Hepatocyte (in vitro differentiated cells): ENCODE measurements around the gene FCHSD2.

Source experiments
- CTCF ChIP-seq: fragments of 200-600 bp; sonication (generic); IDR thresholded peaks from 2 replicates; pipeline ENCODE4 v1.5.1; 2016; ENCODE audit warnings: antibody characterized with exemption, mild to moderate bottlenecking; ENCODE audit not compliant: poor library complexity
- EZH2phosphoT487 ChIP-seq: fragments of 200-600 bp; sonication (generic); IDR thresholded peaks from one replicate; pipeline ENCODE4 v1.6.1; 2018; ENCODE audit warnings: antibody characterized with exemption, mild to moderate bottlenecking, low read depth, moderate library complexity; ENCODE audit not compliant: unreplicated experiment, severe bottlenecking

DNA sequence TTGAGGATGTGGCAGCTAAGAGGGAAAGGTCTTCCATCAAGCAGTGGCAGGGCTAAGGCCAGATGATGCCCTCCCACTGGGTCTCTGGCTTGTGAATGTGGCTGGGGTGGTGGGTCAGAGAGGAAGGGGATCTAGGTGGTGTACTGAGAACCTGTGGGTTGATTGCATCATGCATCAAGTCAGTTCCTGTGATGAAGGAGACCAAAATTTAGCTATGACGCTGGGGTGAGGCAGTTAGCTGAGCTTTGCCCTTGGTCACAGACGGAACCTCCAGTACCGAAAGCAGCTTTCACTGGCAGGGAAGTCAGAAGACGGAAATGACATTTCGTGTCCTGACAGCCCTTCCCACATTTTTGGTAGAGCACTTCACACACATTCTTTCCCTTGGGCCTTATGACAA, 307.2 kb downstream of the FCHSD2 start:
- TF ChIP-seq CTCF: no peak
- TF ChIP-seq EZH2phosphoT487: no peak
